Esophagus squamous epithelium (tissue), 4 donors: Measurements from ENCODE around the gene FNDC3B.

Source experiments
- POLR2A ChIP-seq, 4 donors: fragments of 450-650 bp; IDR thresholded peaks; one replicate each; pipeline ENCODE4 v1.6.1; 2017; ENCODE audit warnings: antibody characterized with exemption in 4 of 4, mild to moderate bottlenecking in 4 of 4, moderate library complexity in 3 of 4
- TF ChIP-seq, protein P1 (sequence below), 6 experiments: fragments of 450-650 bp in 4 of 6; fragments of 200-600 bp in 2 of 6; sonication (generic) in 2 of 6; IDR thresholded peaks; one replicate each; pipeline ENCODE4 v1.5.1; 2016 to 2019; ENCODE audit warnings: antibody characterized with exemption in 6 of 6, mild to moderate bottlenecking in 4 of 6, moderate library complexity in 4 of 6

DNA sequence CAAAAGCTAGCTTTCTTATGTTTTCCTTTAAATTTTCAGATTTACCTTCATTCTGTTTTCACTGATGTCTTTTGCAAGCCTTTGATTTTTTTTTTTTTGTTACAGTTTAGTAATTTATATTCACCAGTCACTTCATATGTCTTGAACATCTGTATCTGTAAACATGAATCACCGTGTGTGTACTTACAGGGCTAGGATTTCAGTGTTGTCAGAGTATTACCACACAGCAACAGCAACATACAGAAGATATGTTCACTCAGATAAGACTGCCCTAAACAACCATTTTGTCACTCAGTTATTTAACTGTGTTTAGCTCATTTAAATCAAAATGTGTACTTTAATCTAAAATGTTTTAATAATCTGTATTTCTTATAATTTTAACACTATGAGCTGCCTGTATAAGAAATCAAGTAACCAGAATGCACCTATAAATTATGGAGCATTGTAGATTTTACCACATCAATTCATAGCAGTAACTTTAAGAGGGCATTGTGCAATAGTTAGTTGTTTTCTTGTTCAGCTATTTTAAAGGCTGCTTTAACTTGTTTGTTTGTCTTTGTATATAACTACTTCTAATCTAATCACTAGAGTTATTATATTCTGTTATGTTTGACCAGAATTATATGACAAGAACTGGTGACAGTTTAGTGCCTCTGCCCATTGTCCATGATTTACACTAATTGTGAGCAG is 358.5 kb downstream of the FNDC3B start:
- no peak for TF ChIP-seq POLR2A (IDR thresholded peaks at IDR 0.05)
- TF ChIP-seq, protein P1, sequence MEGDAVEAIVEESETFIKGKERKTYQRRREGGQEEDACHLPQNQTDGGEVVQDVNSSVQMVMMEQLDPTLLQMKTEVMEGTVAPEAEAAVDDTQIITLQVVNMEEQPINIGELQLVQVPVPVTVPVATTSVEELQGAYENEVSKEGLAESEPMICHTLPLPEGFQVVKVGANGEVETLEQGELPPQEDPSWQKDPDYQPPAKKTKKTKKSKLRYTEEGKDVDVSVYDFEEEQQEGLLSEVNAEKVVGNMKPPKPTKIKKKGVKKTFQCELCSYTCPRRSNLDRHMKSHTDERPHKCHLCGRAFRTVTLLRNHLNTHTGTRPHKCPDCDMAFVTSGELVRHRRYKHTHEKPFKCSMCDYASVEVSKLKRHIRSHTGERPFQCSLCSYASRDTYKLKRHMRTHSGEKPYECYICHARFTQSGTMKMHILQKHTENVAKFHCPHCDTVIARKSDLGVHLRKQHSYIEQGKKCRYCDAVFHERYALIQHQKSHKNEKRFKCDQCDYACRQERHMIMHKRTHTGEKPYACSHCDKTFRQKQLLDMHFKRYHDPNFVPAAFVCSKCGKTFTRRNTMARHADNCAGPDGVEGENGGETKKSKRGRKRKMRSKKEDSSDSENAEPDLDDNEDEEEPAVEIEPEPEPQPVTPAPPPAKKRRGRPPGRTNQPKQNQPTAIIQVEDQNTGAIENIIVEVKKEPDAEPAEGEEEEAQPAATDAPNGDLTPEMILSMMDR (IDR thresholded peaks at IDR 0.05): no peak
